K562 (cell line): ENCODE data around the gene NAT14. TPM values are rescaled to one million over a fixed set of nuclear protein-coding genes. Genes with fewer than 3 reads are reported as not detected.

Experiments used
- FOXK1 ChIP-seq: sonication (generic); formaldehyde crosslinking; IDR thresholded peaks from 2 replicates; pipeline ENCODE4 v1.8.0; 2022; ENCODE audit warnings: missing genetic modification reagents, mild to moderate bottlenecking, borderline replicate concordance
- PKNOX1 ChIP-seq: fragments of 450-650 bp; IDR thresholded peaks from 2 replicates; pipeline ENCODE4 v1.6.1; 2016
- PTBP1 ChIP-seq: fragments of 200-400 bp; formaldehyde crosslinking; IDR thresholded peaks from 2 replicates; pipeline ENCODE4 v1.6.1; 2017; ENCODE audit warnings: low read depth, low read length
- SIN3A ChIP-seq, 2 experiments: fragments of 150-350 bp in 1 of 2; IDR thresholded peaks; 2 replicates each; pipeline ENCODE4 v1.6.1; 2011 to 2016; ENCODE audit warnings: borderline replicate concordance in 2 of 2, low read depth in 2 of 2, low read length in 2 of 2, mild to moderate bottlenecking in 2 of 2, moderate library complexity in 2 of 2; ENCODE audit not compliant: control insufficient read depth in 1 of 2
- SOX6 ChIP-seq: fragments of 450-650 bp; IDR thresholded peaks from 2 replicates; pipeline ENCODE4 v1.6.1; 2014; ENCODE audit warnings: mild to moderate bottlenecking
- SREBF2 ChIP-seq: sonication (generic); formaldehyde crosslinking; IDR thresholded peaks from 2 replicates; pipeline ENCODE4 v1.4.0; 2020; ENCODE audit warnings: mild to moderate bottlenecking, missing genetic modification reagents
- TAL1 ChIP-seq: fragments of 450-650 bp; IDR thresholded peaks from 2 replicates; pipeline ENCODE4 v1.6.1; 2016; ENCODE audit warnings: mild to moderate bottlenecking
- TARDBP ChIP-seq: fragments of 450-650 bp; IDR thresholded peaks from 2 replicates; pipeline ENCODE4 v1.6.1; 2016
- TOE1 ChIP-seq, 2 experiments: fragments of 450-650 bp in 1 of 2; sonication (generic) in 1 of 2; formaldehyde crosslinking in 1 of 2; IDR thresholded peaks; 2 replicates each; pipeline versions ENCODE4 v1.7.1 to v1.8.0; 2016 to 2022; ENCODE audit warnings: borderline replicate concordance in 2 of 2, mild to moderate bottlenecking in 2 of 2, antibody characterized with exemption in 1 of 2, inconsistent platforms in 1 of 2, low read depth in 1 of 2, missing genetic modification reagents in 1 of 2, moderate library complexity in 1 of 2
- U2AF2 ChIP-seq: fragments of 200-400 bp; formaldehyde crosslinking; optimal IDR thresholded peaks from 2 replicates; pipeline ENCODE3; 2017; ENCODE audit warnings: low read depth, mild to moderate bottlenecking, low read length
- ZNF12 ChIP-seq: sonication (generic); formaldehyde crosslinking; IDR thresholded peaks from 2 replicates; pipeline ENCODE4 v1.4.0; 2020; ENCODE audit warnings: mild to moderate bottlenecking, missing genetic modification reagents
- polyA plus RNA-seq, 8 experiments: library from polyadenylated mRNA; depleted of rRNA in 4 of 8; stranded (reverse) in 5 of 8; unstranded in 3 of 8; fragments of >200 nt; fragmentation: Nextera tagmentation in 2 of 8; fragmentation: Illumina TruSeq in 1 of 8; extraction: Ambion mirVana in 2 of 8; extraction: Trizol in 1 of 8; gene quantifications; 2 replicates each; pipeline versions ENCODE4 v1.2.1 to v1.2.3, GENCODE V29; 2011 to 2014; ENCODE audit warnings: inconsistent platforms in 1 of 8, missing spikeins in 1 of 8
- total RNA-seq, 7 experiments: library from RNA; depleted of rRNA in 6 of 7; stranded (reverse); fragments of >200 nt in 6 of 7; fragmentation: Illumina TruSeq in 2 of 7; extraction: Trizol in 2 of 7; gene quantifications; 2 replicates each; pipeline versions ENCODE4 v1.2.1 to v1.2.3, GENCODE V29; 2011 to 2021; ENCODE audit warnings: low replicate concordance in 1 of 7
- TF ChIP-seq, protein P1 (sequence below), 2 experiments: IDR thresholded peaks in 1 of 2; conservative IDR thresholded peaks in 1 of 2; 2 replicates each; pipeline ENCODE4 v1.6.1; 2016; ENCODE audit warnings: low read depth in 2 of 2, mild to moderate bottlenecking in 1 of 2, missing compliant biosample characterization in 1 of 2, missing genetic modification characterization in 1 of 2, moderate library complexity in 1 of 2
- TF ChIP-seq, protein P2 (sequence below): fragments of 250-450 bp; sonication (Bioruptor Pico); IDR thresholded peaks from 2 replicates; pipeline ENCODE4 v1.4.0; 2020; ENCODE audit warnings: borderline replicate concordance
- TF ChIP-seq, protein P3 (sequence below): fragments of 450-650 bp; IDR thresholded peaks from 2 replicates; pipeline ENCODE4 v1.6.1; 2016; ENCODE audit warnings: mild to moderate bottlenecking
- TF ChIP-seq, protein P4 (sequence below): fragments of 250-450 bp; sonication (Bioruptor Pico); IDR thresholded peaks from 2 replicates; pipeline ENCODE4 v1.8.0; 2021; ENCODE audit warnings: borderline replicate concordance, mild to moderate bottlenecking, moderate library complexity; ENCODE audit not compliant: poor library complexity, severe bottlenecking

The NAT14 gene
- total and polyA plus RNA-seq, 9 of the 15 experiments (the other 6 are each of a cell fraction or from before 2014, with no cell fraction given), result 2.4 to 77.0 (median 26.7) TPM

- TF ChIP-seq, protein P1, sequence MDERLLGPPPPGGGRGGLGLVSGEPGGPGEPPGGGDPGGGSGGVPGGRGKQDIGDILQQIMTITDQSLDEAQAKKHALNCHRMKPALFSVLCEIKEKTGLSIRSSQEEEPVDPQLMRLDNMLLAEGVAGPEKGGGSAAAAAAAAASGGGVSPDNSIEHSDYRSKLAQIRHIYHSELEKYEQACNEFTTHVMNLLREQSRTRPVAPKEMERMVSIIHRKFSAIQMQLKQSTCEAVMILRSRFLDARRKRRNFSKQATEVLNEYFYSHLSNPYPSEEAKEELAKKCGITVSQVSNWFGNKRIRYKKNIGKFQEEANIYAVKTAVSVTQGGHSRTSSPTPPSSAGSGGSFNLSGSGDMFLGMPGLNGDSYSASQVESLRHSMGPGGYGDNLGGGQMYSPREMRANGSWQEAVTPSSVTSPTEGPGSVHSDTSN (CRISPR knock-in tag; IDR thresholded peaks at IDR 0.05; ENCODE audit: low read depth), result peak; percentile 95
- TF ChIP-seq, protein P1 (tag; conservative IDR thresholded peaks at IDR 0.05; ENCODE audit: low read depth), result peak; percentile 98
- TF ChIP-seq U2AF2, result no peak
- TF ChIP-seq, protein P2, sequence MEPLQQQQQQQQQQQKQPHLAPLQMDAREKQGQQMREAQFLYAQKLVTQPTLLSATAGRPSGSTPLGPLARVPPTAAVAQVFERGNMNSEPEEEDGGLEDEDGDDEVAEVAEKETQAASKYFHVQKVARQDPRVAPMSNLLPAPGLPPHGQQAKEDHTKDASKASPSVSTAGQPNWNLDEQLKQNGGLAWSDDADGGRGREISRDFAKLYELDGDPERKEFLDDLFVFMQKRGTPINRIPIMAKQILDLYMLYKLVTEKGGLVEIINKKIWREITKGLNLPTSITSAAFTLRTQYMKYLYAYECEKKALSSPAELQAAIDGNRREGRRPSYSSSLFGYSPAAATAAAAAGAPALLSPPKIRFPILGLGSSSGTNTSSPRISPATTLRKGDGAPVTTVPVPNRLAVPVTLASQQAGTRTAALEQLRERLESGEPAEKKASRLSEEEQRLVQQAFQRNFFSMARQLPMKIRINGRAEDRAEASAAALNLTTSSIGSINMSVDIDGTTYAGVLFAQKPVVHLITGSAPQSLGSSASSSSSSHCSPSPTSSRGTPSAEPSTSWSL (CRISPR knock-in tag), result no peak
- TF ChIP-seq TAL1, result no peak
- no peak for TF ChIP-seq TARDBP
- TF ChIP-seq ZNF12 (CRISPR knock-in tag), result 0 out of 2 replicates have a peak, but pooled peaks have one; percentile 17
- TF ChIP-seq, protein P3, sequence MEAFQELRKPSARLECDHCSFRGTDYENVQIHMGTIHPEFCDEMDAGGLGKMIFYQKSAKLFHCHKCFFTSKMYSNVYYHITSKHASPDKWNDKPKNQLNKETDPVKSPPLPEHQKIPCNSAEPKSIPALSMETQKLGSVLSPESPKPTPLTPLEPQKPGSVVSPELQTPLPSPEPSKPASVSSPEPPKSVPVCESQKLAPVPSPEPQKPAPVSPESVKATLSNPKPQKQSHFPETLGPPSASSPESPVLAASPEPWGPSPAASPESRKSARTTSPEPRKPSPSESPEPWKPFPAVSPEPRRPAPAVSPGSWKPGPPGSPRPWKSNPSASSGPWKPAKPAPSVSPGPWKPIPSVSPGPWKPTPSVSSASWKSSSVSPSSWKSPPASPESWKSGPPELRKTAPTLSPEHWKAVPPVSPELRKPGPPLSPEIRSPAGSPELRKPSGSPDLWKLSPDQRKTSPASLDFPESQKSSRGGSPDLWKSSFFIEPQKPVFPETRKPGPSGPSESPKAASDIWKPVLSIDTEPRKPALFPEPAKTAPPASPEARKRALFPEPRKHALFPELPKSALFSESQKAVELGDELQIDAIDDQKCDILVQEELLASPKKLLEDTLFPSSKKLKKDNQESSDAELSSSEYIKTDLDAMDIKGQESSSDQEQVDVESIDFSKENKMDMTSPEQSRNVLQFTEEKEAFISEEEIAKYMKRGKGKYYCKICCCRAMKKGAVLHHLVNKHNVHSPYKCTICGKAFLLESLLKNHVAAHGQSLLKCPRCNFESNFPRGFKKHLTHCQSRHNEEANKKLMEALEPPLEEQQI, result no peak
- TF ChIP-seq TOE1 (IDR thresholded peaks at IDR 0.05; ENCODE audit: borderline replicate concordance), result peak; percentile 77
- TF ChIP-seq TOE1 (CRISPR knock-in tag; IDR thresholded peaks at IDR 0.05; ENCODE audit: borderline replicate concordance, low read depth), result no peak
- no peak for TF ChIP-seq SREBF2 (CRISPR knock-in tag)
- TF ChIP-seq SIN3A (IDR thresholded peaks at IDR 0.05; ENCODE audit: borderline replicate concordance in 2 of 2, control insufficient read depth in 1 of 2, low read depth in 2 of 2, low read length in 2 of 2), result peak in 1 of 2 experiments; percentile 88; a peak in 1 of 4 replicates
- peak; percentile 37 for TF ChIP-seq SOX6
- TF ChIP-seq PKNOX1, result peak; percentile 100
- TF ChIP-seq FOXK1, result peak; percentile 74; the same call in 1 of the 2 replicates
- peak; percentile 88; the same call in 1 of the 2 replicates for TF ChIP-seq PTBP1
- TF ChIP-seq, protein P4, sequence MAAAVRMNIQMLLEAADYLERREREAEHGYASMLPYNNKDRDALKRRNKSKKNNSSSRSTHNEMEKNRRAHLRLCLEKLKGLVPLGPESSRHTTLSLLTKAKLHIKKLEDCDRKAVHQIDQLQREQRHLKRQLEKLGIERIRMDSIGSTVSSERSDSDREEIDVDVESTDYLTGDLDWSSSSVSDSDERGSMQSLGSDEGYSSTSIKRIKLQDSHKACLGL (CRISPR knock-in tag), result peak; percentile 77
Observed at GRCh38 chr19:55461259-55461973, 23.6 kb upstream of the NAT14 start, which contains the start of gene ISOC2 (continued).
